ENCODE data around the gene NUS1. TPM values are rescaled to one million over a fixed set of nuclear protein-coding genes. Genes with fewer than 3 reads are reported as not detected.
"Not testable (repeated sequence)": the region's sequence is repeated elsewhere in the genome, so short reads cannot be mapped to it uniquely, and the experiment has no call there.

NUS1 gene
- 10 to 100 TPM; 25.4 to 27.8 TPM for total RNA-seq

DNA sequence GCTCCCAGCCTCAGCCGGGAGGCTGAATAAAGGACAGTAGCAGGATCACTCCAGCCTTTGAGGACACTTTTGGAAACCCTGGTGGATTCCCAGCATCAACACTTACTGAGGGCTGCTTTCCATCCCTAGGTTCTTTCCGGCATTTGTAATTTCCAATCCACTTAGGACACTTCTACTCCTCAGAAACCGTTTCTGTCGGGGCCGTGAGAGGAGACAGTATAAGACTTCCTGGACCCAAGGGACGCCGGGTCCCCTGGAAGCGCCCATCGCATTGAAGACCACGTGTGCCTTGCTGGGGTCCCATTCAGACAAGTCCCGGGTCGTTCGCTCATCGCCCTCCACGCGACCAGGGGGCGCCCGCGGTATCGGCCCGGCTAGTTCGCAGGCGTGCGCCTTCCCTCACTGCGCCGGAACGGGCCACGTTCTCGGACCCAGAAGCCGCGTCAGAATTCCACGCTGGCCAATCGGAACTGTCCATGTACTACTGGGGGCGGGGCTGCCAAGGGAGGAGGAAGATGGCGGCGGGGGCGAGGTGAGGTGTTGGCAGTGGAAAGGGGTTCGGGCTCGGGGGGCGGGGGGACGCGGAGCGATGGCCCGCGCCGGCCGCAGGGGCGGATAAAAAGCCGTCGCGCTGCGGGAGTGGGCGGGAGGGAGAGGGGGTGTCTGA, at the start of gene NUS1:
Gene NUS1 (plus strand): TSS at position 479 of the 667 bp plus-strand sequence. CDS start 202 bp downstream, outside the sequence.
- Mint-ChIP-seq H3K4me1 (peaks cover 45% of the 10 kb centered on the region), H3K4me3 (peak within 1 kb of the TSS; percentile 89), H3K9me3 (peaks cover 6% of the 10 kb centered on the region), H3K27me3 (no peaks in the 10 kb centered on the region), H3K27ac (peak within 1 kb of the TSS; percentile 92), H3K36me3 (ENCODE audit: low read depth) (peaks cover 22% of the 10 kb centered on the region)
- peak; percentile 98 for DNase-seq
- POLR2A ChIA-PET = no interaction called here
- CTCF ChIA-PET = no interaction called here

DNA sequence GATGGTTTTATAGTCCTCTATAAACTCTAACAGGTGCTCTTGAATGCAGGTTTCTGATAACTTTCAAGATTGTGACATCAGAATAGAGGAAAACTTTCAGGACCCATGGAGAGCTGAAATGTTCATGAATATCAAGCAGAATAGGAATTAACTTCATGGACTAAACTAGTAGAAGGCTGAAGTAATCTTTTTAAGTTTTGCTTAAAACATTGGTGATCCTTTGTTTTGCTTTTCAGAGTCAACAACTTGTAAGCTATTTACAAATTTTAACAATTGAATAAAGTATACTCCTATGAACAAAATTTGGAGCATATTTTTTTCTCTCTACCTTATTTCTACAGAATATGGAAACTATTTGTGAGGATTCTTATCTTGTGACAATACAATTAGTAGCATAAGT, 47.7 kb upstream of the NUS1 start:
- H3K27ac Mint-ChIP-seq = no peak overlapping the region
- DNase-seq = no peak
- POLR2A ChIA-PET = no interaction called here
- no peak overlapping the region for H3K4me3 Mint-ChIP-seq
- peaks cover 2% of the 10 kb centered on the region for H3K36me3 Mint-ChIP-seq (ENCODE audit: low read depth)
- H3K9me3 Mint-ChIP-seq = peaks cover 20% of the 10 kb centered on the region
- H3K4me1 Mint-ChIP-seq = no peaks in the 10 kb centered on the region
- CTCF ChIA-PET = no interaction called here
- peaks cover 4% of the 10 kb centered on the region for H3K27me3 Mint-ChIP-seq

DNA sequence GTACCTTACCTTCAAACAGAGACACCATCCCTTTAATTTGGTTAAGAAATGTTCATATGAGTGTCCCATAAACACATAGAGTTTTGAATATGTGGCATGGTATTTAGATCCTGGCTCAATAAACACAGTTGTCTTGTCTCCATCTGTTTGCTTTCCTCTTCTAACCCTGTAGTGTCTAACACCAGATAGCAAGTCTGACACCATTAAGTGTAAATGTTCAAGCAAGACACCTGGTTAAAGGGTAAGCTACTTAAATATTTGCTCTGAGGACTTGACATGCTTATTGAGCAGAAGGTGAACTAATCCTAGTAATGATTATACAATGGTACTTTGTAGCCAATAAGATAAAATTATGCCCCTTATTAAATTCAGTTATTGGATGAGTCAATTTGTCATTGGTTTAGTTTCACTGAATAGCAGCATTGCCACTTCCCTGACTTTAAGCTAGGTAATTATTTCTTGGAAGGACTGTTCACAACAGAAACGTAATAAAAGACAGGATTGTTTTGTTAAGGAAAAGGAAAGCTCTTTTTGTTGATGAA, 46.1 kb upstream of the NUS1 start:
- Mint-ChIP-seq H3K9me3 (peaks cover 15% of the 10 kb centered on the region), H3K27ac (no peak overlapping the region), H3K4me3 (no peak overlapping the region), H3K36me3 (ENCODE audit: low read depth) (peaks cover 2% of the 10 kb centered on the region), H3K4me1 (no peaks in the 10 kb centered on the region), H3K27me3 (peaks cover 4% of the 10 kb centered on the region)
- CTCF ChIA-PET = interaction anchor here (0.6 kb wide), 1 partner anchor 42 kb away, joined by 3 read pairs; no protein-coding TSS in a partner anchor
- DNase-seq = no peak
- POLR2A ChIA-PET = no interaction called here

DNA sequence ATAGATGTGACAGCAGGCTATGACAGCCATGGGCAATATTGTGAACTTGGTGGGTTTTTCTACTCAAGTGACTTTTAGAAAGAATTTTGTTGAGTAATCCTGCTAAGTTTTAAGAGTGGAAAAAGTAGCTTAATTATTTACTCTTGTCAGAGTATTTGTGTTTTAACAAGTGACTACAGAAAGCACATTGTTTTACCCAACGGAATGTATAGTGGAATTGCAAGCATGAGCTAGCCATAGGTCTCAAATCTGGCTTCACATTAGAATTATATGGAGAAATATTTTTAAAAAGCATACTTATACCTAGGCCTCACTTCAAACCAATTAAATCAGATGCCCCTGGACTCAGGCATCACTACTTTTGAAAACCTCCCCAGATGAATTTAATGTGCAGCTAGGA, 37.5 kb upstream of the NUS1 start:
- Mint-ChIP-seq H3K27me3 (peaks cover 2% of the 10 kb centered on the region), H3K27ac (no peak overlapping the region), H3K4me1 (no peaks in the 10 kb centered on the region), H3K36me3 (ENCODE audit: low read depth) (no peaks in the 10 kb centered on the region), H3K9me3 (no peaks in the 10 kb centered on the region), H3K4me3 (no peak overlapping the region)
- CTCF ChIA-PET = no interaction called here
- no peak for DNase-seq
- POLR2A ChIA-PET = no interaction called here

DNA sequence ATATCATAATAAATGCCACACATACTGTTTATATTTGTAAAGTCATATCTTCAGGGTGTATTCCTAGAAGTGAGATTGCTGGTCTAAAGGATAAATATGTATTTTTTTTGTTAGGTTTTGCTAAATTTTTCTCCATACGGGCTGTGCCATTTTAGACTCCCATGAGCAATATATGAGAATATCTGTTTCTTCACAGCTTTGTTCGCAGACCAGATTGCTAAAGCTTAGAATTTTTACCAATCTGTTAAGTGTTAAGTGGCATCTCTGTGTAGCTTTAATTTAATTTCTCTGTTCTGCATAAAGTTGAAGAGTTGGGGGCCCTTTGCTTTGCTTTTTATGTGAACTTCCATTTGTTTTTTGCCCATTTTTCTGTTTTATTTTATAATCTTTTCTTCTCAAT, 32.3 kb upstream of the NUS1 start:
- POLR2A ChIA-PET = no interaction called here
- Mint-ChIP-seq H3K27me3 (peaks cover 2% of the 10 kb centered on the region), H3K4me3 (no peak overlapping the region), H3K9me3 (no peaks in the 10 kb centered on the region), H3K27ac (no peak overlapping the region), H3K4me1 (no peaks in the 10 kb centered on the region), H3K36me3 (ENCODE audit: low read depth) (no peaks in the 10 kb centered on the region)
- no peak for DNase-seq
- CTCF ChIA-PET = no interaction called here

DNA sequence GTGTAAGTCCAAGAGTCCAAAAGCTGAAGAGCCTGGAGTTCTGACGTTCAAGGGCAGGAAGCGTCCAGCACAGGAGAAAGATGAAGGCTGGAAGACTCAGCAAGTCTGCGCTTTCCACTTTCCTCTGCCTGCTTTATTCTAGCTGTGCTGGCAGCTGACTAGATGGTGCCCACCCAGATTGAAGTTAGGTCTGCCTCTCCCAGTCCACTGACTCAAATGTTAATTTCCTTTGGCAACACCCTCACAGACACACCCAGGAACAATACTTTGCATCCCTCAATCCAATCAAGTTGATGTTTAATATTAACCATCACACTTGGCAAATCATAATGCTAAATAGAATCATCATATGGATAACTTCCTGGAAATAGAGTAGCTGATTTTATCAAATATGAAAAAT, 23.3 kb upstream of the NUS1 start:
- H3K4me1 Mint-ChIP-seq; H3K27me3 Mint-ChIP-seq; H3K9me3 Mint-ChIP-seq; POLR2A ChIA-PET; H3K36me3 Mint-ChIP-seq (ENCODE audit: low read depth); H3K4me3 Mint-ChIP-seq; H3K27ac Mint-ChIP-seq; DNase-seq: not testable (repeated sequence)
- CTCF ChIA-PET = interaction anchor here (0.6 kb wide), 2 partner anchors 102 to 950 kb away, joined by 3 read pairs; no protein-coding TSS in a partner anchor

DNA sequence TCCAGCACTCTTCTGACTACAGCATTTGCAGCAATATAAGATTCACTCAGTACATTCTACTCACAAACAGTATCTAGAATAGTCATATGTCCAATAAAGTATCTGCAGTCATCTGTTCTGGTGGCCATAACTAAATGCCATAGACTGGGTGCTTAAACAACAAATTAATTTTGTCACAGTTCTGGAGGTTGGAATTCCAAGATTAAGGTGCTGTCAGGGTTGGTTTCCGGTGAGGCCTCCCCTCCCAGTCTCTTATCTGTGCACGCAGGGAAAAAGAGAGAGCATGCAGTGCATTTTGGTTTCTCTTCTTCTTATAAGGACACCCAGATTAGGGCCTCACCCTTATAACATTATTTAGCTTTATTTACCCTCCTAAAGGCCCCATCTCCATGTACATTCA, 21.3 kb upstream of the NUS1 start:
- ChIA-PET POLR2A (no interaction called here), CTCF (no interaction called here)
- Mint-ChIP-seq H3K9me3 (no peaks in the 10 kb centered on the region), H3K4me1 (peaks cover 5% of the 10 kb centered on the region), H3K27me3 (peaks cover 2% of the 10 kb centered on the region), H3K27ac (no peak overlapping the region), H3K36me3 (ENCODE audit: low read depth) (no peaks in the 10 kb centered on the region), H3K4me3 (no peak overlapping the region)
- no peak for DNase-seq

DNA sequence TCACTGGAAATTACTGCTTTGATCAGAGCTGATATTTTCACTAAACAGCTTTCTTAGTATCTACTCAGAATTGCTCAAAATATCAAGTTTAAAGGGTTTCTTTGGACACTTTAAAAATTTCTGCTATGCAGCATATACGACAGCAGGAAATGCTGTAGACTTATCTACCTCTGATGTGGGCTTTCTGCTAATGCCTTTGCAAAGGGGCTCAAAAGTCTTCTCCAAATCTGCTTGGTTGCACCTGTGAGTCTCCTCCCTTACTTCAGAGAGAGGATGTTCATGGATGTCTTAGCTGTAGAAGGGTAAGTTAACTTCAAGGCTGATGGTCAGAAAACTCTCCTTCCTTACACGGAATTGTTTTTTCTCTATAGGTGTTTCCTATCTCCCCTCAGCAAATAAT, 19.9 kb upstream of the NUS1 start:
- no peaks in the 10 kb centered on the region for H3K36me3 Mint-ChIP-seq (ENCODE audit: low read depth)
- H3K27me3 Mint-ChIP-seq = no peaks in the 10 kb centered on the region
- ChIA-PET POLR2A (no interaction called here), CTCF (interaction anchor here (0.6 to 1.0 kb wide), 2 partner anchors 42 to 43 kb away, joined by 3 to 4 read pairs; no protein-coding TSS in a partner anchor)
- DNase-seq = no peak
- peaks cover 5% of the 10 kb centered on the region for H3K4me1 Mint-ChIP-seq
- H3K9me3 Mint-ChIP-seq = no peaks in the 10 kb centered on the region
- no peak overlapping the region for H3K27ac Mint-ChIP-seq
- no peak overlapping the region for H3K4me3 Mint-ChIP-seq

DNA sequence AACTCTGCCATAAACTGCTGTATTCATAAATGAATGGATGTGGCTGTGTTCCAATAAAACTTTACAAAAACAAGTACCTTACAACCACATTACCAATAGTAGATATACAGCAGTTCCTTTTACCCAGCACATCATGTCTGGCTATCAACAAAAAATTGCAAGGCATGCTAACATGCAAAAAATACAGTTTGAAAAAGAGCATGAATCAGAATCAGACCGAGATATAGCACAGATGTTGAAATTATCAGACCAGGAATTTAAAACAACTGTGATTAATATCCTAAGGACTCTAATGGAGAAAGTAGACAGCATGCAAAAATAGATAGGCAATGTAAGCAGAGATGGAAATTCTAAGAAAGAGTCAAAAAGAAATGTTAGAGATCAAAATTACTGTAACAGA, 8.4 kb upstream of the NUS1 start:
- Mint-ChIP-seq H3K27me3 (no peaks in the 10 kb centered on the region), H3K9me3 (no peaks in the 10 kb centered on the region), H3K36me3 (ENCODE audit: low read depth) (no peaks in the 10 kb centered on the region), H3K4me3 (no peak overlapping the region), H3K4me1 (no peaks in the 10 kb centered on the region), H3K27ac (no peak overlapping the region)
- ChIA-PET POLR2A (no interaction called here), CTCF (no interaction called here)
- no peak for DNase-seq

DNA sequence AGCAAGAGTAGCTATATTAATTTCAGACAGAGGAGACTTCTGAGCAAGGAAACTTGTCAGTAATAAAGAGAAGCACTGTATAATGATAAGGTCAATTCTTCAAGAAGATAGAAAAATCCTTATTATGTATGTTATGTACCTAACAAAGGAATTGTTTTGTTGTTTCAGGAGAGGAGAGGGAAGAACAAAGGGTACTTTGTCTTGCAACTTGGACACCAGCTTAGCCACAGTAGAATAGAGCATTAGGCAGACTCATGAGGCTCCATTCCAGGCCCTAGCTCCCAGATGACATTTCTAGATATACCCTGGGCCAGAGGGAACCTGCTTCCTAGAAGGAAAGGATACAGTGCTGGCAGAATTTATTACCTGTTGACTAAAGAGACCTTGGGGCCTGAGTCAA, 6.5 kb upstream of the NUS1 start:
- Mint-ChIP-seq H3K27me3 (no peaks in the 10 kb centered on the region), H3K4me1 (peaks cover 2% of the 10 kb centered on the region), H3K4me3 (no peak overlapping the region), H3K27ac (no peak overlapping the region), H3K9me3 (no peaks in the 10 kb centered on the region), H3K36me3 (ENCODE audit: low read depth) (no peaks in the 10 kb centered on the region)
- ChIA-PET CTCF (no interaction called here), POLR2A (no interaction called here)
- DNase-seq = no peak

DNA sequence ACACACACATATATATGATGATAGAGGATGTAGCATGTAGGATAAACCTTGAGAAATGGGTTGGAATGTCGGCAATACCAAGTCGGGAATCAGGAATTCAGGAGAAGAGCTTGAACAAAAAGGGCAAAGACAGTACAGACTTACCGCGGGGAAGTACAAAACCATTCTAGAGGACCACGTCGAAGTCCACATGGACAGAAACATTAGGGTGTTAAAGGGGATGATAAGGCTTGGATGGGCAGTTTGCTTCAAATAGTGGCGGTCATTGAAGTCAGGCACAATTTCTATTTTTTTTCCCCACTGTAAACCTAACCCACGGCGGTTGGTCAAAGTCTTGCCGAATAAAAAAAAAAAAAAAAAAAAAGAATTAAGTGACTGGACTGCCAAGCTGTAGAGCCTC, 766 bp upstream of the NUS1 start:
- DNase-seq = no peak
- Mint-ChIP-seq H3K9me3 (peaks cover 4% of the 10 kb centered on the region), H3K36me3 (ENCODE audit: low read depth) (peaks cover 16% of the 10 kb centered on the region), H3K4me3 (peak overlapping the region; percentile 89), H3K27ac (peak overlapping the region; percentile 92), H3K4me1 (peaks cover 38% of the 10 kb centered on the region), H3K27me3 (no peaks in the 10 kb centered on the region)
- POLR2A ChIA-PET = no interaction called here
- CTCF ChIA-PET = no interaction called here

DNA sequence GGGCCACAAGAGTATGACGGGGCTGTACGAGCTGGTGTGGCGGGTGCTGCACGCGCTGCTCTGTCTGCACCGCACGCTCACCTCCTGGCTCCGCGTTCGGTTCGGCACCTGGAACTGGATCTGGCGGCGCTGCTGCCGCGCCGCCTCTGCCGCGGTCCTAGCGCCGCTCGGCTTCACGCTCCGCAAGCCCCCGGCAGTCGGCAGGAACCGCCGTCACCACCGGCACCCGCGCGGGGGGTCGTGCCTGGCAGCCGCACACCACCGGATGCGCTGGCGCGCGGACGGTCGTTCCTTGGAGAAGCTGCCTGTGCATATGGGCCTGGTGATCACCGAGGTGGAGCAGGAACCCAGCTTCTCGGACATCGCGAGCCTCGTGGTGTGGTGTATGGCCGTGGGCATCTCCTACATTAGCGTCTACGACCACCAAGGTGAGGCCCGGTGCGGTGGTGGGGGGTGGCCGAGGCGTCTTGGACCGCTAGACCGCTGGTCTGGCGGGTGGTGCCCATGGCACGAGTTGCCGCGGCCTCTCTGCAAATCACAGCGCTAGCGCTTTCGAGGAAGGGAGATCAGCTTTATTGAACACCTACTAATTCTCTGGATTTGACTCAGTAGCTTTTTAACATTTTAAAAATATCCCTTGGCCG, 511 bp downstream of the NUS1 start:
- H3K27me3 Mint-ChIP-seq, DNase-seq, CTCF ChIA-PET, H3K9me3 Mint-ChIP-seq, POLR2A ChIA-PET: not testable (repeated sequence)
- Mint-ChIP-seq H3K4me3 (peak overlapping the region; percentile 89), H3K27ac (peak overlapping the region; percentile 92), H3K36me3 (ENCODE audit: low read depth) (peaks cover 27% of the 10 kb centered on the region), H3K4me1 (peaks cover 48% of the 10 kb centered on the region)

DNA sequence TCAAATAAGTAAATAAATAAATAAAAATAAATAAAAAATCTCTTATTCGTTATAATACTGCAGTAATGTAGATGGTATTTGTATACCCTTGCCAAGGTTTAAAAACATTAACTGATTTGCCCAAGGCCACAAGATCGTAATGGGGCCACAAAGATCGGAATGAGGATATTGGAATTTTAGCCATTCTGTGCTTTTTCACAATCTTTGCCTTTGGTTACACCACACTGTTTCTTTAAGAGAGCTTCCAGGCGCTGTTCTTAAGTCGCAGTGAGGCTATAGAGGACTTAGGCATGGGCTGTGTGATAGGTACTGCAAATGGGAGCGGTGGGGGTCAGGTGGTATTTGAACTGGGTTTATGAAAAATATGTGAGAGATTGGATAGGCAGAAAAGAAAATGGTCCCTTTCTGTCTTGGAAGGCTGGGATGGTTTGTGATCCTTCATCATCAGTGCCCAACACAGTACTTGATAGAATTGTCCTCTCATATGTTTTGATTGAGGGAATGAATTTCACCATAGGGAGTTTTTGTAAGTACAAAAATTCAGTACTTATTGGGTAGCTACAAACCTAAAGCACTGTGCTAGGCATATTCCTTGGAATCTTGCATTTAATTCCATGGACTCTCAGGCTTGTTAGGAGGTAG, 1.4 kb downstream of the NUS1 start:
- DNase-seq = no peak
- ChIA-PET CTCF (interaction anchor here (1.0 kb wide), 1 partner anchor 227 kb away, joined by 3 read pairs; no protein-coding TSS in a partner anchor), POLR2A (no interaction called here)
- Mint-ChIP-seq H3K36me3 (ENCODE audit: low read depth) (peaks cover 33% of the 10 kb centered on the region), H3K4me3 (peak overlapping the region; percentile 89), H3K27me3 (no peaks in the 10 kb centered on the region), H3K27ac (peak overlapping the region; percentile 87), H3K4me1 (peaks cover 54% of the 10 kb centered on the region), H3K9me3 (peaks cover 6% of the 10 kb centered on the region)

Measured in activated CD4-positive, alpha-beta T cell treated with anti-CD3 and anti-CD28 coated beads, Interleukin-2, amount 10 ng/mL, durations not matched to agents 7 days and 5 days (primary cell).